Measurements from ENCODE around the gene NRXN3.
"Not testable (repeated sequence)": the region's sequence is repeated elsewhere in the genome, so short reads cannot be mapped to it uniquely, and the experiment has no call there.

NRXN3 gene

DNA sequence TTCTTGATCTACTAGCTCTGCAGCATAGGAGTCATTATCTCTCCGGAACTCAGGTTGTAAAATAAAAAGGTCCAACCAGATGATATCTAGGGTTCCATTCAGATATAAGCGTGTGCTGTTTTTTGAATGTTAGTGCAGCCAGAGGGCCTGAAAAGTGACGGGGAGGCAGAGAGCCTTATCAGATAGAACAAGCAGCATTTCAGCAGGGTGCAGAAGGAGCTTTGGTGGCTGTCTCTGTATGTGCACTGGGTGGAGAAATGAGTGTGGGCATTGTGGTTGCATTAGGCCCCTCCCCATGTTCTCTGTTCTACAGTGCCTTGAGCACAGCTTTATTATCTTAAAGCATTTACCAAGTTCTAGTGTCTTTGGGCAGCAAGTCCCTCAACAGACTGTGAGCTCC lies 275.1 kb downstream of the NRXN3 start:
- no peak for DNase-seq (ENCODE audit: low spot score)
- Mint-ChIP-seq H3K36me3 (ENCODE audit: low read depth) (no peaks in the 10 kb centered on the region), H3K27ac (no peak overlapping the region), H3K27me3 (ENCODE audit: low read depth) (no peaks in the 10 kb centered on the region), H3K4me3 (no peak overlapping the region), H3K9me3 (no peaks in the 10 kb centered on the region), H3K4me1 (ENCODE audit: low read depth) (peaks cover 1% of the 10 kb centered on the region)

DNA sequence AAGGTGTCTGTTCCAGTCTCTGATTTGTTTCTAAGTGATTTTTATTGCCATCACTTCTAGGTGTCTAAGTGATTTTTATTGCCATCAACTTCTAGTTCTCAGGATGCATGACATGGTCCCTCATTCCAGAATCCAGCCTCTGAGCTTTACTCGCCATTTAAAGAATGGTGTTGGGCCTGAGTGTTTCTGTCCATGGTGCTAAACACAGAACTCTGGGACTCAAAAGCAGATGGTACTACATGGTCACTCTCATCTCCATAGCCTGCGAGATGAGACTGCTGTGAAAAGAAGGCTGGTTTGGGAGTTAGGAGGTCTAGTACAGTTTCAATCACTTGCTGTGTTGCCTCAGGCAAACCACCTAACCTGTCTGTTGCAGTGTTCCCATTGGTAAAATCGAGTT lies 276.6 kb downstream of the NRXN3 start:
- H3K9me3 Mint-ChIP-seq, result no peaks in the 10 kb centered on the region

DNA sequence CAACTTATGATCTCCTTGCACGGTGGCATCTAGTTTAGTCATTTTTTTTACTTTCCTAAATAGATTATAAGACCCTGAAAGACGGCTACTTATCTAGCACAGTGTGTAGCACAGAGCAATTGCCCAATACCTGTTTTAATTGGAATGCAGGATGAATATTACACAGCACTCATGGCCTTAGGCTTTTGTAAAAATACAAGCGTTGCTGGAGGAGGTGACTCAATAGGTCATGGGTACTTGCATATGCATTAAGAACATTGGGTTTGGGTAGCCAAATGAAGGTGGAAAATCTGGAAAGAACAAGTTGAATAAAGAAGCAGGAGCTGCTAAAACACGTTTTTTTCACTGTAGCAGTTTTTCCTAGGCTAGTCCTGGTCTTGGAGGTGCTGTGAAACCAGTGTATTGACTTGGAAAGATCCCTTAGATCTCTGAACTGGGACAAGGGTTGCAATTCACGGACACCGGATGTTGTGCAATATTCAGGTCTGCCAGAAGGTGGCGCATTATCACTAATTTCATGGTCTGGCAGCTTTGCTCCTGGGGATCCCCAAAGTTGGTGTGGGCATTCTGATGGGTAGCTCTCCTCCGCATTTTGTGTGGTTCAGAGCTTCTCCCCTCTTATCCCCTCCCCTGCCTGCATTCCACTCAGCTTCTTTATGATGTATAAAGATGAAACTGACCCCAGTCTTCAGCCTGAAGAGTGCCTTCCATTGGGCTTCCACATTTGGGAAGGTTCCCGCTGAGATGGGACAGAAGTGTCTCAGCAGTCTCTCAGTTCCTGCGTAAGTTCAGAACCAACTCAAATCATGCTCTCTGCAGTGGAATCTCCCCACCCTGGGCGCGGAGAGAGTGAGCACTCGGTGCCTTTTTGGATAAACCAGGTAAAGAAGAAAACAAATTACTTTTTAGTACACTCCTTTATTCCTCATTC lies 278.3 kb downstream of the NRXN3 start:
- no peaks in the 10 kb centered on the region for H3K27me3 Mint-ChIP-seq (ENCODE audit: low read depth)
- no peak overlapping the region for H3K27ac Mint-ChIP-seq
- H3K36me3 Mint-ChIP-seq (ENCODE audit: low read depth), result no peaks in the 10 kb centered on the region
- H3K4me1 Mint-ChIP-seq (ENCODE audit: low read depth), result peaks cover 1% of the 10 kb centered on the region
- no peaks in the 10 kb centered on the region for H3K9me3 Mint-ChIP-seq
- H3K4me3 Mint-ChIP-seq, result no peak overlapping the region
- DNase-seq (ENCODE audit: low spot score), result peak; percentile 13

More for the DNA sequence above, 276.6 kb downstream of the NRXN3 start:
- Mint-ChIP-seq H3K36me3 (ENCODE audit: low read depth) (no peaks in the 10 kb centered on the region), H3K4me3 (no peak overlapping the region), H3K27me3 (ENCODE audit: low read depth) (no peaks in the 10 kb centered on the region), H3K27ac (no peak overlapping the region), H3K4me1 (ENCODE audit: low read depth) (peaks cover 1% of the 10 kb centered on the region)
- DNase-seq (ENCODE audit: low spot score), result no peak

GRCh38 chr14:78450669-78451318 lies 280.6 kb downstream of the NRXN3 start:
- H3K4me3 Mint-ChIP-seq, result no peak overlapping the region
- H3K9me3 Mint-ChIP-seq, result no peaks in the 10 kb centered on the region
- H3K27ac Mint-ChIP-seq, result no peak overlapping the region
- H3K27me3 Mint-ChIP-seq (ENCODE audit: low read depth), result no peaks in the 10 kb centered on the region
- no peak for DNase-seq (ENCODE audit: low spot score)
- H3K4me1 Mint-ChIP-seq (ENCODE audit: low read depth), result no peaks in the 10 kb centered on the region
- H3K36me3 Mint-ChIP-seq (ENCODE audit: low read depth), result no peaks in the 10 kb centered on the region

DNA sequence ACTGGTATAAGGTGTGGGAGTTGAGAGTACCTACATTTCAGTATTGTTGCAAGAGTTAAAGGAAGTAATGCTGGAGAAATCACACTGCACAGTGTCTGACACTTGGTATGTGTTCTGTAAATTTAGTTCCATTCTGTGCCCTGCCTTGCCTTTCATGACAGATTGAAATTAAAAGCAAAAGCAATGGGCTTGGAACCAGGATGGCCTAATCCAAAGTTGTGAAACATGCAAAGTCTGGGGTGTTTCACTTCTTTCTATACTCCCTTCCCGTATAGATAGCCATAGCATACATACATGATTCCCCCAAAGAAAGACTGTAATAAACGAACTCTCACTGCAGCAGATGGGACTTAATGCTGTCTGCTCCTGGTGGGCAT lies 281.1 kb downstream of the NRXN3 start:
- H3K27me3 Mint-ChIP-seq (ENCODE audit: low read depth), result no peaks in the 10 kb centered on the region
- no peak for DNase-seq (ENCODE audit: low spot score)
- no peaks in the 10 kb centered on the region for H3K4me1 Mint-ChIP-seq (ENCODE audit: low read depth)
- no peaks in the 10 kb centered on the region for H3K9me3 Mint-ChIP-seq
- H3K36me3 Mint-ChIP-seq (ENCODE audit: low read depth), result no peaks in the 10 kb centered on the region
- H3K27ac Mint-ChIP-seq, result no peak overlapping the region
- H3K4me3 Mint-ChIP-seq, result no peak overlapping the region

DNA sequence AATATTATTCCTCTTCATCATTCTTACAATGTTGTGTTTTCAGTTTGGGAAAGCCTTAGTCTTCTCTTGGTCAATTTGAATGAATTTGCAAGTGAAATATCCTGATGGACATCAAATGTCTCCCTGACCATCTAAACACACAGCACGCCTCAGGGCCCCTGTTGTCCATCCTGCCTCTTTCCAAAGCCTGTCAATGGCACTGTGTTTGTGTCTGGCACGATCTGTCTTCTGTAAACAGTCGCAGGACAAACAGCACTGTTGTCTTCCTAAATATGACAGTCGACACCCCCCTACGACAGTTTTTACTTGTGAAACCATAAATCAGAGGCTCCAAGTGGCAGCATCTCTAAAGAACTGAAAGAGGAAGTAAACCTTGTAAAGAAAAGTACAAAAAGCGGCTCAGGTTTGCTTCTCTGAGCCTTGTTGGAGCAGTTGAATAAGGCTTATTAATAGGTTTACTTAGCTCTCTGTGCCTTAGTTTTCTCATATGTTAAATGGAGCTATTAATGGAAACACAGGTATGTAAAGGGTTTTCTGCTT lies 285.8 kb downstream of the NRXN3 start:
- DNase-seq (ENCODE audit: low spot score), result no peak
- H3K27ac Mint-ChIP-seq, result no peak overlapping the region
- no peaks in the 10 kb centered on the region for H3K9me3 Mint-ChIP-seq
- no peak overlapping the region for H3K4me3 Mint-ChIP-seq
- no peaks in the 10 kb centered on the region for H3K4me1 Mint-ChIP-seq (ENCODE audit: low read depth)
- no peaks in the 10 kb centered on the region for H3K36me3 Mint-ChIP-seq (ENCODE audit: low read depth)
- H3K27me3 Mint-ChIP-seq (ENCODE audit: low read depth), result no peaks in the 10 kb centered on the region

DNA sequence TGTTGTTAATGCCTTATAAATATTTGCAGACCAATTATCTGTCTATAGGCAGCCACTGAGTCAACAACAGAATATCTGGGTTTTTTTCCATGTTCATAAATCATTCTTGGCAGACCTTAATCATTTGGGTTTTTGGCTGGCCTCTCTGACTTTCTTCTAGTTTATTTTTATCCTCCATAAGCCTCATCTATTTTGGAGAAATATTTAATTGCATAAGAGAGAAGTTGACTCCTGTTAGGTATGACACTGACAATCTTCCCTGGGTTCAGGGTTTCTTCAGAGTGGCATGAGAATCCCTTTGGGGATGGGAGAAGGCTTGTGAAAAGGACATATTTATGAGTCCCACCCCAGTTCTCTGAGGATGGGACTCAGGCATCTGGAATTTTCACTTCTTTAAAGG lies 299.8 kb downstream of the NRXN3 start:
- Mint-ChIP-seq H3K4me3 (no peak overlapping the region), H3K27ac (no peak overlapping the region), H3K4me1 (ENCODE audit: low read depth) (no peaks in the 10 kb centered on the region), H3K36me3 (ENCODE audit: low read depth) (no peaks in the 10 kb centered on the region), H3K9me3 (no peaks in the 10 kb centered on the region), H3K27me3 (ENCODE audit: low read depth) (no peaks in the 10 kb centered on the region)
- DNase-seq (ENCODE audit: low spot score), result no peak

DNA sequence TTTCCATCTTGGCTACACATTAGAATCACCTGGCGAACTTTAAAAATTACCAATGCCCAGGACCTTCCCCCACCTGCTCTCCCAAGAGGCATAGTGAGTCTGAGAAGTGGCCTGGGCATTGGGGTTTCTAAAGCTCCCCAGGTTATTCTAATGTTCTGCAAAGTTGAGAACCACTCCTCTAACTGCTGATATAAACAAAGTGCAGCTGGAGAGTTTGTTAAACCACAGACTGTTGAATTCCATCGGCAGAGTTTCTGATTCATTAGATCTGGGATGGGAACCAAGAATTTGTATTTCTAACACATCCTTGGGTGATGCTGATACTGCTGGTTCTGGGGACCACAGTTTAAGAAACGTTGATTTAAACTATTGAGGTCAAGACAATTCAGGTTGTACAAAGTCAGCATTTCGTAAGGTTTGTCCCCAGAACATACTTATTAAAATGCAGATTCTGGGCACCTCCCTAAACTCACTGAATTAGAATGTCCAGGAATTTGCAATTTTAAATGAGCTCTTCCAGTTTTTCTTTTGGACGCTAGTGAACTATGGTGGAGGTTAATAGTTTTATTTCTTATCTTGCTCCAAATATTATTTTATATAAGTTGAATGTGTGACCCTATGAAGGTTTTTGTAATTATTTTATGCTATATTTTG lies 309.1 kb downstream of the NRXN3 start:
- Mint-ChIP-seq H3K9me3 (no peaks in the 10 kb centered on the region), H3K27ac (no peak overlapping the region), H3K36me3 (ENCODE audit: low read depth) (no peaks in the 10 kb centered on the region), H3K4me3 (no peak overlapping the region), H3K27me3 (ENCODE audit: low read depth) (no peaks in the 10 kb centered on the region), H3K4me1 (ENCODE audit: low read depth) (no peaks in the 10 kb centered on the region)
- DNase-seq (ENCODE audit: low spot score), result no peak

DNA sequence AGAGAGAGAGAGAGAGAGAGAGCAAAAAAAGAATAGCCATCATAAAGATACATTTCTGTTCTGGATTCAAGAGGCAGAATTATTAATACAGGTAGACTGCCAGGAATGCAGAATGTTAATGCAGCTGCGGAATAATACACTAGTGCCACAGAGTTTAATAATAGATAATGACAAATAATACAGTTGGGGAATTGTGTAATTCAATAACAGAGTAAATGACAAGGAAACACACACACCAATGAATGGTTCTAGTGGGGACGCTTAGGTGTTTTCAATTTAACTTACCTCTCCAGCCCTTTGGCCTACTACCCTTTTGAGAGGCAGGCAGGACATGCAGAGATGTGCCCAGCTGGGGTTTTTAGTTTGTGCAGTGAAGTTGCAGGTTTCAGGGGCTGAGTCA lies 313.9 kb downstream of the NRXN3 start:
- H3K36me3 Mint-ChIP-seq (ENCODE audit: low read depth), result no peaks in the 10 kb centered on the region
- H3K27me3 Mint-ChIP-seq (ENCODE audit: low read depth), result no peaks in the 10 kb centered on the region
- no peak for DNase-seq (ENCODE audit: low spot score)
- H3K4me1 Mint-ChIP-seq (ENCODE audit: low read depth), result no peaks in the 10 kb centered on the region
- H3K27ac Mint-ChIP-seq, result no peak overlapping the region
- no peak overlapping the region for H3K4me3 Mint-ChIP-seq
- H3K9me3 Mint-ChIP-seq, result no peaks in the 10 kb centered on the region

GRCh38 chr14:78486081-78486480 lies 315.9 kb downstream of the NRXN3 start:
- no peaks in the 10 kb centered on the region for H3K9me3 Mint-ChIP-seq
- no peaks in the 10 kb centered on the region for H3K27me3 Mint-ChIP-seq (ENCODE audit: low read depth)
- no peaks in the 10 kb centered on the region for H3K36me3 Mint-ChIP-seq (ENCODE audit: low read depth)
- H3K4me1 Mint-ChIP-seq (ENCODE audit: low read depth), result no peaks in the 10 kb centered on the region
- no peak overlapping the region for H3K27ac Mint-ChIP-seq
- no peak overlapping the region for H3K4me3 Mint-ChIP-seq
- no peak for DNase-seq (ENCODE audit: low spot score)

- Mint-ChIP-seq H3K27ac (no peak overlapping the region), H3K36me3 (ENCODE audit: low read depth) (no peaks in the 10 kb centered on the region), H3K4me1 (ENCODE audit: low read depth) (no peaks in the 10 kb centered on the region), H3K27me3 (ENCODE audit: low read depth) (no peaks in the 10 kb centered on the region), H3K4me3 (no peak overlapping the region), H3K9me3 (no peaks in the 10 kb centered on the region)
- no peak for DNase-seq (ENCODE audit: low spot score)
Measured at GRCh38 chr14:78486621-78487020, 316.4 kb downstream of the NRXN3 start.

DNA sequence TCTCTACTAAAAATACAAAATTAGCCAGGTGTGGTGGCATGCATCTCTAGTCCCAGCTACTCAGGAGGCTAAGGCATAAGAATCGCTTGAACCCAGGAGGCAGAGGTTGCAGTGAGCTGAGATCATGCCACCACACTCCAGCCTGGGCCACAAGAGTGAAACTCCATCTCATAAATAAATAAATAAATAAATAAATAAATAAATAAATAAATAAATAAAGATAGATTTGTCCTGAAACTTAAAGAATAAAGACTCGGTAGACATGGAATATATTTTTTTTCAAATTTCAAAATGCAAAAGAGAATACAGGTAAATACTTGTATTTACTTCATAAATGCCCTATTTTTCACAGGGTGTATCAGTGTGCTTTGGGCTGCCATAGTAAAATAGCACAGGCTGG lies 317.4 kb downstream of the NRXN3 start:
- not testable (repeated sequence) for DNase-seq (ENCODE audit: low spot score); H3K27ac Mint-ChIP-seq; H3K27me3 Mint-ChIP-seq (ENCODE audit: low read depth); H3K4me1 Mint-ChIP-seq (ENCODE audit: low read depth); H3K36me3 Mint-ChIP-seq (ENCODE audit: low read depth); H3K9me3 Mint-ChIP-seq; H3K4me3 Mint-ChIP-seq

GRCh38 chr14:78488938-78489337 lies 318.8 kb downstream of the NRXN3 start:
- Mint-ChIP-seq H3K27me3 (ENCODE audit: low read depth) (no peaks in the 10 kb centered on the region), H3K36me3 (ENCODE audit: low read depth) (no peaks in the 10 kb centered on the region)

GRCh38 chr14:78491048-78491447 lies 320.9 kb downstream of the NRXN3 start:
- Mint-ChIP-seq H3K27me3 (ENCODE audit: low read depth) (no peaks in the 10 kb centered on the region), H3K4me3 (no peak overlapping the region), H3K27ac (no peak overlapping the region), H3K36me3 (ENCODE audit: low read depth) (no peaks in the 10 kb centered on the region), H3K9me3 (no peaks in the 10 kb centered on the region), H3K4me1 (ENCODE audit: low read depth) (no peaks in the 10 kb centered on the region)
- no peak for DNase-seq (ENCODE audit: low spot score)

More at GRCh38 chr14:78488938-78489337, 318.8 kb downstream of the NRXN3 start:
- Mint-ChIP-seq H3K27ac (no peak overlapping the region), H3K4me1 (ENCODE audit: low read depth) (no peaks in the 10 kb centered on the region), H3K9me3 (no peaks in the 10 kb centered on the region), H3K4me3 (no peak overlapping the region)
- no peak for DNase-seq (ENCODE audit: low spot score)
